BLaER1 treated with 17β-estradiol and CSF1 and Interleukin-3, amounts not matched to agents 10 nM and 100 nM (cell line): ENCODE measurements around the gene NPIPB8.
"Not testable (repeated sequence)": the region's sequence is repeated elsewhere in the genome, so short reads cannot be mapped to it uniquely, and the experiment has no call there.

Experiments
- H3K27ac ChIP-seq, 11 experiments: shearing (Covaris generic); formaldehyde crosslinking; 2 replicates each; pipeline ENCODE4 v1.8.1; 2022
- H3K27me3 ChIP-seq, 11 experiments: shearing (Covaris generic); formaldehyde crosslinking; 2 replicates each; pipeline ENCODE4 v1.8.1; 2022
- H3K36me3 ChIP-seq, 11 experiments: shearing (Covaris generic); formaldehyde crosslinking; 2 replicates each; pipeline ENCODE4 v1.8.1; 2022
- H3K4me1 ChIP-seq, 10 experiments: shearing (Covaris generic); formaldehyde crosslinking; 2 replicates each; pipeline ENCODE4 v1.8.1; 2022
- H3K4me2 ChIP-seq, 11 experiments: shearing (Covaris generic); formaldehyde crosslinking; 2 replicates each; pipeline ENCODE4 v1.8.1; 2022
- H3K4me3 ChIP-seq, 10 experiments: shearing (Covaris generic); formaldehyde crosslinking; 2 replicates each; pipeline ENCODE4 v1.8.1; 2022
- H3K9ac ChIP-seq, 11 experiments: shearing (Covaris generic); formaldehyde crosslinking; 2 replicates each; pipeline ENCODE4 v1.8.1; 2022
- H3K9me3 ChIP-seq, 11 experiments: shearing (Covaris generic); formaldehyde crosslinking; replicated peaks in 1 of 11; 2 replicates each; pipeline ENCODE4 v1.8.1; 2022
- H4K20me1 ChIP-seq, 11 experiments: shearing (Covaris generic); formaldehyde crosslinking; 2 replicates each; pipeline ENCODE4 v1.8.1; 2022
- Cebpa-rat ChIP-seq, 11 experiments: shearing (Covaris generic); IDR thresholded peaks; 2 replicates each; pipeline ENCODE4 v1.8.1; 2022

Gene NPIPB8

GRCh38 chr16:28596840-28597691, 40.8 kb upstream of the NPIPB8 start, which contains the start of gene SULT1A2:
Gene SULT1A2, minus strand, starts transcription at chr16:28597050. Its CDS starts 1,120 bp downstream, at chr16:28595930.
- Histone ChIP-seq H3K36me3 (peaks cover 6 to 14% (median 11%) of the 10 kb centered on the region in 11 experiments; a peak in 18 of 22 replicates), H3K9me3 (no peaks in the 10 kb centered on the region), H3K4me2 (peak within 1 kb of the TSS; percentile 76 to 92 (median 83)), H3K27ac (peak within 1 kb of the TSS; percentile 40 to 72 (median 59); a peak in 20 of 22 replicates), H3K4me3 (peak within 1 kb of the TSS in 2 of 10 experiments; percentile 18 to 31; a peak in 3 of 20 replicates), H4K20me1 (no peaks in the 10 kb centered on the region), H3K4me1 (peaks cover 20 to 28% (median 24%) of the 10 kb centered on the region in 10 experiments), H3K9ac (peak within 1 kb of the TSS in 10 of 11 experiments; percentile 24 to 58 (median 42); a peak in 13 of 22 replicates), H3K27me3 (no peaks in the 10 kb centered on the region)
- no peak for TF ChIP-seq Cebpa-rat (IDR thresholded peaks at IDR 0.05)

- Histone ChIP-seq H3K9ac (peak overlapping the region in 8 of 11 experiments; percentile 31 to 58 (median 42); a peak in 6 of 22 replicates), H3K36me3 (peaks cover 0 to 6% (median 4%) of the 10 kb centered on the region in 11 experiments; a peak in 11 of 22 replicates), H3K9me3 (no peaks in the 10 kb centered on the region), H3K4me3 (no peak overlapping the region), H4K20me1 (no peaks in the 10 kb centered on the region; a peak in 2 of 22 replicates), H3K4me2 (peak overlapping the region; percentile 76 to 92 (median 83)), H3K27ac (peak overlapping the region; percentile 40 to 72 (median 59); a peak in 18 of 22 replicates), H3K4me1 (peaks cover 20 to 28% (median 25%) of the 10 kb centered on the region in 10 experiments), H3K27me3 (no peaks in the 10 kb centered on the region)
- TF ChIP-seq Cebpa-rat (IDR thresholded peaks at IDR 0.05): no peak
These were observed 40.1 kb upstream of the NPIPB8 start for GRCh38 chr16:28597692-28598261.

GRCh38 chr16:28599377-28600285, 38.2 kb upstream of the NPIPB8 start:
- Histone ChIP-seq H3K36me3 (peaks cover 0 to 16% (median 7%) of the 10 kb centered on the region in 11 experiments; a peak in 11 of 22 replicates), H4K20me1 (peaks cover 0 to 16% (median 4%) of the 10 kb centered on the region in 11 experiments; a peak in 9 of 22 replicates), H3K4me1 (peaks cover 24 to 43% (median 39%) of the 10 kb centered on the region in 10 experiments)
- not testable (repeated sequence) for H3K27ac ChIP-seq, H3K9me3 ChIP-seq, H3K27me3 ChIP-seq, H3K9ac ChIP-seq, H3K4me3 ChIP-seq, H3K4me2 ChIP-seq

GRCh38 chr16:28600965-28601364, 36.9 kb upstream of the NPIPB8 start:
- not testable (repeated sequence) for H3K4me3 ChIP-seq, H3K9me3 ChIP-seq, H3K27me3 ChIP-seq, H3K4me2 ChIP-seq, H3K9ac ChIP-seq, H3K27ac ChIP-seq
- peaks cover 0 to 24% (median 4%) of the 10 kb centered on the region in 11 experiments; a peak in 9 of 22 replicates for H4K20me1 ChIP-seq
- H3K4me1 ChIP-seq: peaks cover 24 to 43% (median 39%) of the 10 kb centered on the region in 10 experiments
- H3K36me3 ChIP-seq: peaks cover 0 to 27% (median 17%) of the 10 kb centered on the region in 11 experiments; a peak in 13 of 22 replicates

GRCh38 chr16:28601589-28601988, 36.3 kb upstream of the NPIPB8 start:
- H3K4me1 ChIP-seq: peaks cover 18 to 37% (median 35%) of the 10 kb centered on the region in 10 experiments
- H3K9me3 ChIP-seq, H3K4me3 ChIP-seq, H3K27me3 ChIP-seq, H3K4me2 ChIP-seq, H3K27ac ChIP-seq, H3K9ac ChIP-seq: not testable (repeated sequence)
- peaks cover 0 to 34% (median 22%) of the 10 kb centered on the region in 11 experiments; a peak in 16 of 22 replicates for H3K36me3 ChIP-seq
- peaks cover 0 to 30% (median 4%) of the 10 kb centered on the region in 11 experiments; a peak in 9 of 22 replicates for H4K20me1 ChIP-seq

- H3K9ac ChIP-seq, H3K27me3 ChIP-seq, H3K4me3 ChIP-seq, H3K9me3 ChIP-seq, H3K4me2 ChIP-seq, H3K27ac ChIP-seq: not testable (repeated sequence)
- H3K4me1 ChIP-seq: peaks cover 13 to 37% (median 31%) of the 10 kb centered on the region in 10 experiments
- peaks cover 0 to 35% (median 4%) of the 10 kb centered on the region in 11 experiments; a peak in 9 of 22 replicates for H4K20me1 ChIP-seq
- H3K36me3 ChIP-seq: peaks cover under 1 to 38% (median 26%) of the 10 kb centered on the region in 11 experiments; a peak in 17 of 22 replicates
These were observed 35.8 kb upstream of the NPIPB8 start for GRCh38 chr16:28602062-28602461.

GRCh38 chr16:28602529-28602928, 35.3 kb upstream of the NPIPB8 start:
- H3K36me3 ChIP-seq: peaks cover 4 to 43% (median 31%) of the 10 kb centered on the region in 11 experiments; a peak in 17 of 22 replicates
- TF ChIP-seq Cebpa-rat (IDR thresholded peaks at IDR 0.05): no peak
- no peaks in the 10 kb centered on the region for H3K9me3 ChIP-seq
- H3K27ac ChIP-seq: no peak overlapping the region
- no peak overlapping the region for H3K4me2 ChIP-seq
- H3K4me1 ChIP-seq: peaks cover 9 to 37% (median 26%) of the 10 kb centered on the region in 10 experiments
- H3K9ac ChIP-seq: no peak overlapping the region
- H3K4me3 ChIP-seq: no peak overlapping the region
- H3K27me3 ChIP-seq: no peaks in the 10 kb centered on the region
- H4K20me1 ChIP-seq: peaks cover 0 to 39% (median 4%) of the 10 kb centered on the region in 11 experiments; a peak in 9 of 22 replicates
